ENCODE measurements around the gene TGM2.
A peak's percentile ranks its signal among the peaks of the same experiment; 100 is the strongest.
"Not testable (repeated sequence)": the region's sequence is repeated elsewhere in the genome, so short reads cannot be mapped to it uniquely, and the experiment has no call there.

Gene TGM2

GRCh38 chr20:38111366-38112232, 53.5 kb downstream of the TGM2 start:
- no peak for DNase-seq

- DNase-seq = no peak
These were observed 54.4 kb downstream of the TGM2 start for GRCh38 chr20:38110525-38111178.

GRCh38 chr20:38109591-38110524, 55.2 kb downstream of the TGM2 start:
- no peak for DNase-seq

- DNase-seq = no peak
These were observed 56.0 kb downstream of the TGM2 start for GRCh38 chr20:38108986-38109541.

GRCh38 chr20:38108438-38108985, 56.6 kb downstream of the TGM2 start:
- no peak for DNase-seq

GRCh38 chr20:38107916-38108315, 57.2 kb downstream of the TGM2 start:
- DNase-seq = not testable (repeated sequence)

- not testable (repeated sequence) for DNase-seq
These were observed 57.7 kb downstream of the TGM2 start for GRCh38 chr20:38107386-38107785.

GRCh38 chr20:38106461-38106860, 58.6 kb downstream of the TGM2 start:
- no peak for DNase-seq

GRCh38 chr20:38104285-38104684, 60.8 kb downstream of the TGM2 start:
- no peak for DNase-seq

- DNase-seq = not testable (repeated sequence)
These were observed 62.9 kb downstream of the TGM2 start for GRCh38 chr20:38102206-38102605.

GRCh38 chr20:38098952-38099351, 66.1 kb downstream of the TGM2 start:
- no peak for DNase-seq

GRCh38 chr20:38095017-38095686, 69.9 kb downstream of the TGM2 start:
- DNase-seq = no peak

- DNase-seq = peak; percentile 62
These were observed 70.6 kb downstream of the TGM2 start for GRCh38 chr20:38094373-38094891.

GRCh38 chr20:38093641-38094077, 71.4 kb downstream of the TGM2 start:
- no peak for DNase-seq

GRCh38 chr20:38092915-38093314, 72.2 kb downstream of the TGM2 start:
- DNase-seq = no peak

- no peak for DNase-seq
These were observed 72.7 kb downstream of the TGM2 start for GRCh38 chr20:38092260-38092857.

- peak; percentile 21 for DNase-seq
These were observed 73.4 kb downstream of the TGM2 start for GRCh38 chr20:38091441-38092216.

GRCh38 chr20:38090061-38090460, 75.0 kb downstream of the TGM2 start:
- DNase-seq = no peak

GRCh38 chr20:38089500-38089899, 75.6 kb downstream of the TGM2 start:
- DNase-seq = no peak

GRCh38 chr20:38085026-38085425, 80.0 kb downstream of the TGM2 start:
- DNase-seq = no peak

Measured in CD4-positive, alpha-beta T cell treated with Interleukin-10 for 1 hour (primary cell).